Endothelial cell of hepatic sinusoid (primary cell): ENCODE results near the gene PRC1.

Experiments
- in situ Hi-C: cut with HindIII; loops from 2 replicates; pipeline ENCODE4 v1.10.0; 2017; ENCODE audit warnings: low sequenced_read_pairs

PRC1 gene

GRCh38 chr15:90957031-90957790, 37.1 kb downstream of the PRC1 start:
- in situ Hi-C loops = loop anchor here (25.0 kb wide), 1 partner anchor 305 kb away; no protein-coding TSS in a partner anchor

GRCh38 chr15:90956274-90957030, 37.9 kb downstream of the PRC1 start:
- in situ Hi-C loops = loop anchor here (25.0 kb wide), 1 partner anchor 306 kb away; no protein-coding TSS in a partner anchor

GRCh38 chr15:90955624-90956273, 38.6 kb downstream of the PRC1 start:
- in situ Hi-C loops = loop anchor here (25.0 kb wide), 1 partner anchor 307 kb away; no protein-coding TSS in a partner anchor

- in situ Hi-C loops = loop anchor here (25.0 kb wide), 1 partner anchor 307 kb away; no protein-coding TSS in a partner anchor
Measured at GRCh38 chr15:90954712-90955623, 39.4 kb downstream of the PRC1 start, which contains the start of gene RCCD1. TSS of gene RCCD1 (plus strand) at chr15:90954884. CDS start at chr15:90956735, 1,851 bp downstream.

- in situ Hi-C loops = loop anchor here (25.0 kb wide), 1 partner anchor 308 kb away; no protein-coding TSS in a partner anchor
Measured at GRCh38 chr15:90953947-90954711, 40.2 kb downstream of the PRC1 start.

GRCh38 chr15:90952901-90953677, 41.2 kb downstream of the PRC1 start:
- in situ Hi-C loops = loop anchor here (25.0 kb wide), 1 partner anchor 309 kb away; no protein-coding TSS in a partner anchor

GRCh38 chr15:90950676-90951075, 43.7 kb downstream of the PRC1 start:
- in situ Hi-C loops = loop anchor here (25.0 kb wide), 1 partner anchor 312 kb away; no protein-coding TSS in a partner anchor

- in situ Hi-C loops = loop anchor here (25.0 kb wide), 3 partner anchors 113 to 313 kb away; no protein-coding TSS in a partner anchor
Measured at GRCh38 chr15:90949979-90950675, 44.2 kb downstream of the PRC1 start.

- in situ Hi-C loops = loop anchor here (25.0 kb wide), 2 partner anchors 111 to 311 kb away; no protein-coding TSS in a partner anchor
Measured at GRCh38 chr15:90948506-90948905, 45.8 kb downstream of the PRC1 start.

- in situ Hi-C loops = loop anchor here (25.0 kb wide), 2 partner anchors 110 to 310 kb away; no protein-coding TSS in a partner anchor
Measured at GRCh38 chr15:90947577-90948357, 46.6 kb downstream of the PRC1 start.

- in situ Hi-C loops = loop anchor here (25.0 kb wide), 2 partner anchors 110 to 310 kb away; no protein-coding TSS in a partner anchor
Measured at GRCh38 chr15:90946941-90947576, 47.3 kb downstream of the PRC1 start.

- in situ Hi-C loops = loop anchor here (25.0 kb wide), 2 partner anchors 109 to 309 kb away; no protein-coding TSS in a partner anchor
Measured at GRCh38 chr15:90946538-90946937, 47.8 kb downstream of the PRC1 start.

- in situ Hi-C loops = loop anchor here (25.0 kb wide), 2 partner anchors 108 to 308 kb away; no protein-coding TSS in a partner anchor
Measured at GRCh38 chr15:90945091-90945490, 49.2 kb downstream of the PRC1 start.

GRCh38 chr15:90942354-90943120, 51.8 kb downstream of the PRC1 start:
- in situ Hi-C loops = loop anchor here (25.0 kb wide), 2 partner anchors 105 to 305 kb away; no protein-coding TSS in a partner anchor

GRCh38 chr15:90941038-90941437, 53.3 kb downstream of the PRC1 start:
- in situ Hi-C loops = loop anchor here (25.0 kb wide), 2 partner anchors 104 to 304 kb away; no protein-coding TSS in a partner anchor
